ENCODE measurements around the gene G3BP1. TPM values are rescaled to one million over a fixed set of nuclear protein-coding genes. Genes with fewer than 3 reads are reported as not detected.

Gene G3BP1
- total RNA-seq, 1 donor from 2014 or later, result 213 TPM

DNA sequence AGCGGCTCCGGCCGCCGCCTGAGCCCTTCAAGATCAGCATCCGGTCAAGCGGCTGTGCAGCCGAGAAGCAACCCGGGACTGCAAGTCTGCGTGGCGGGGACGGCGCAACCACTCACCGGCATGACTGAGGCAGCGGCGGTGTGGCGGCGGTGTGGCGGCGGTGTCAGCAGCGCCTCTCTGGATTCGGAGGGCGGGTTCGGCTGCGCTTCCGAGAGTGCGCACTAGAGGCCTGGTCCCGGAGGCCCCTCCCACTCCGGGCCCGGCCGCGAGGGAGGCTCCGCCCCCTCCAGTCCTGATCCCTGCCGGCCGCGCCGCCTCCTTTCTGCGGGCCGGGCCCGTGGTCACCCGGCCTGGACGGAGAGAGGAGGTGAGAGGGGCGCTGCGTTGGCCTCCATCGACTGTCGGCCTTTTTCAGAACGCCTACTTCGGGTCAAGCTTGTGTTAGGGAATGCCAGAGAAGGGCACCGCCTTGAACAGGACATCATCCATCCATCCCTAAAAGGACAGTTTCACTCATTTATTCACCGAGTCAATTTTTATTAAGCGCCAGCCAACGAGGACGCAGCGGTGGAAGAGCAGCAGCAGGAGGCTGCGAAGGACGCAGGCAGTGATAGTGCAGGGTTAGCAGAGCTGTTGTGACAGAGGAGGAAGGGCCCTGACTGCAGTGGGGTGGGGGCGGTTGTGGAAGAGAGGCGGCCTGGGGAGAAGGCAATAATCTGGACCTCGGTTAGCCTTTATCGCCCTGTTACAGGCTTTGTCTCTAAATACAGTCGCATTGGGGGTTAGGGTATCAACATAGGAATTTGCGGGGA lies 13.1 kb upstream of the G3BP1 start, which contains the start of gene ATOX1:
Gene ATOX1 (minus strand): TSS at position 202 of the 812 bp plus-strand sequence. CDS start 80 bp downstream, at position 122.
- Mint-ChIP-seq H3K9me3 (ENCODE audit: unreplicated experiment) (no peaks in the 10 kb centered on the region), H3K36me3 (ENCODE audit: low read depth, unreplicated experiment) (peaks cover under 1% of the 10 kb centered on the region), H3K4me3 (ENCODE audit: unreplicated experiment) (peak within 1 kb of the TSS; percentile 92), H3K4me1 (ENCODE audit: unreplicated experiment) (peaks cover 16% of the 10 kb centered on the region), H3K27me3 (ENCODE audit: unreplicated experiment) (peaks cover 1% of the 10 kb centered on the region), H3K27ac (ENCODE audit: unreplicated experiment) (peak within 1 kb of the TSS; percentile 53)
- TF ChIP-seq, protein P1, sequence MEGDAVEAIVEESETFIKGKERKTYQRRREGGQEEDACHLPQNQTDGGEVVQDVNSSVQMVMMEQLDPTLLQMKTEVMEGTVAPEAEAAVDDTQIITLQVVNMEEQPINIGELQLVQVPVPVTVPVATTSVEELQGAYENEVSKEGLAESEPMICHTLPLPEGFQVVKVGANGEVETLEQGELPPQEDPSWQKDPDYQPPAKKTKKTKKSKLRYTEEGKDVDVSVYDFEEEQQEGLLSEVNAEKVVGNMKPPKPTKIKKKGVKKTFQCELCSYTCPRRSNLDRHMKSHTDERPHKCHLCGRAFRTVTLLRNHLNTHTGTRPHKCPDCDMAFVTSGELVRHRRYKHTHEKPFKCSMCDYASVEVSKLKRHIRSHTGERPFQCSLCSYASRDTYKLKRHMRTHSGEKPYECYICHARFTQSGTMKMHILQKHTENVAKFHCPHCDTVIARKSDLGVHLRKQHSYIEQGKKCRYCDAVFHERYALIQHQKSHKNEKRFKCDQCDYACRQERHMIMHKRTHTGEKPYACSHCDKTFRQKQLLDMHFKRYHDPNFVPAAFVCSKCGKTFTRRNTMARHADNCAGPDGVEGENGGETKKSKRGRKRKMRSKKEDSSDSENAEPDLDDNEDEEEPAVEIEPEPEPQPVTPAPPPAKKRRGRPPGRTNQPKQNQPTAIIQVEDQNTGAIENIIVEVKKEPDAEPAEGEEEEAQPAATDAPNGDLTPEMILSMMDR (IDR thresholded peaks at IDR 0.05; ENCODE audit: unreplicated experiment), result no peak
- DNase-seq (ENCODE audit: low spot score), result peak; percentile 96

DNA sequence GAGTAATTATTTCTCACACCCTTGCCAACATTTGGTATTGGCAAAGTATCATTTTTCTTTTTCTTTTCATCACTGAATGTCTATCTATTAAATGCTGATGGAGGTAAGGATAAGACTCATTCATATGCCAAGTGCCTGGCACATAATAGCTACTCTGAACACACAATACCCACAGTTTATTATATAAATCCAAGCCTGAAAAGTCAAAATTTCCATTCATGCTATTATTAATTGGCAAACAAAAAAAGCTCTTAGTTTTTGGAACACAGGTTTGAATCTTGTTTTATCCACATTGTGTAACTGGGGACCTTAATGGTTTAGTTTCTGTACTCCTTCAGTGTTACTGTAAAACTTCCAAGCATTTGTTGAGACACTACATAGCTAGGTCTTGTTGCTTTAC lies 7.0 kb upstream of the G3BP1 start:
- H3K4me3 Mint-ChIP-seq (ENCODE audit: unreplicated experiment), result no peak overlapping the region
- no peak overlapping the region for H3K27ac Mint-ChIP-seq (ENCODE audit: unreplicated experiment)
- no peaks in the 10 kb centered on the region for H3K27me3 Mint-ChIP-seq (ENCODE audit: unreplicated experiment)
- no peak for DNase-seq (ENCODE audit: low spot score)
- H3K36me3 Mint-ChIP-seq (ENCODE audit: low read depth, unreplicated experiment), result no peaks in the 10 kb centered on the region
- TF ChIP-seq, protein P1 (IDR thresholded peaks at IDR 0.05; ENCODE audit: unreplicated experiment), result no peak
- H3K4me1 Mint-ChIP-seq (ENCODE audit: unreplicated experiment), result no peaks in the 10 kb centered on the region
- H3K9me3 Mint-ChIP-seq (ENCODE audit: unreplicated experiment), result no peaks in the 10 kb centered on the region

DNA sequence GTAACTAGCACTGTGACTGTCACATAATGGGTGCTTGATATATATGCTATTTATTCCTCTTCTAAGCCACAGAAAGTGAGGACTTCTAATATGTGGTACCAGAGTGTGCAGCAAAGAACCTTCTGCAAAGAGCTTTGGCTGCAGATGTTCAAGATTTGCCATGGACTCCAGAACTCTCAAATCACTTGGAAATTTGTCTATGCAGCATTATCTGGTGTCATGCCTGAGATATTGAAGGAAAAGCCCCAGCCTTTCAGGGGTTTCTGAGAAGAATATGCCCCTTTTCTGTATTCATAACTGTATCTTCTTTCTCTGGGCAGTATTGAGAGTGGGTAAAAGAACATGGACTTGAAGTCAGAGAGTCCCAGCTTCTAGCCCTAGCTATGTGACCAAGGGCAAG lies 4.8 kb upstream of the G3BP1 start:
- H3K4me3 Mint-ChIP-seq (ENCODE audit: unreplicated experiment), result no peak overlapping the region
- no peak overlapping the region for H3K27ac Mint-ChIP-seq (ENCODE audit: unreplicated experiment)
- H3K9me3 Mint-ChIP-seq (ENCODE audit: unreplicated experiment), result no peaks in the 10 kb centered on the region
- H3K27me3 Mint-ChIP-seq (ENCODE audit: unreplicated experiment), result no peaks in the 10 kb centered on the region
- H3K4me1 Mint-ChIP-seq (ENCODE audit: unreplicated experiment), result peaks cover 4% of the 10 kb centered on the region
- TF ChIP-seq, protein P1 (IDR thresholded peaks at IDR 0.05; ENCODE audit: unreplicated experiment), result no peak
- no peaks in the 10 kb centered on the region for H3K36me3 Mint-ChIP-seq (ENCODE audit: low read depth, unreplicated experiment)
- no peak for DNase-seq (ENCODE audit: low spot score)

DNA sequence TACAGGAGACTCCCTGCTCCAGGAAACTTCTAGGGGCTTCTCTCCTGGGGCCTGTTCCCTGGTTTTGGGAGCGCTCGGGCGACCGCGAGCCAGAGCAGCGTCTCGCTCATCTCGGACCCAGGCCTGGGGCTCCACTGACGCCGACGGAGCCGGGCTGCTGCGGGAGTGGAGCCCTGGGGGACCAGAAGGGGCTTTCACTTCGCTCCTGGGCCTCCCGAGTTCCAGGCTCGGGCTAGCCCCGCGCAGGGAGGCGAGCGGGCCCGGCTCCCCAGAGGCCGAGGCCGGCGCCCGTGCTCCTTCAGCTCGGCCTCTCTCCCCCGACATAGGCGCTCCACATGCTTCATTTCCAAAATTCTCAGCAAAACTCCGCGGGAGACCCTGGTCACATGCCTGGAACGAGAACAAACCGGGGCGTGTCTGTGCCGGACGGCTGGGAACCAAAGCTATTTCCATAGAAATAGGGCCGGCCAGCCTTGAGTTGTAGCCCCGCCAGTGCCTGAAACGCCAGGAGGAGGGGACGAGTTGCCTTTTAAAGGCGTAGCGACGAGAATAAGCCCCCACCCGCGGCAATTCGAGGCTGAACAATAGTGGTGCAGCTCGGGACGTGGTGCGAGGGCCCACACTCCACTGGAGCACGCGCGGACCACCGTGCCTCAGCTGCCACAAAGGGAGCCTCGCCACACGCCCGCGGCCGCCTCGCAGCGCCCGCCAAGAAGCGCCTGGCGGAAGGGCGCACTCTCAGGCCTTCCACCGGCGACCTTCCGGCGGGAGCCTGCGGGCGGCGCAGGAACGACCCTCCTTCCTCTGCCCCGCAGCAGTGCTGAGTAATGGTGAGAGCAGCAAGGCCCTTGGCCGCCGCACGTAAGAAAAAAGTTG lies 1.1 kb upstream of the G3BP1 start:
- DNase-seq (ENCODE audit: low spot score), result peak; percentile 61
- Mint-ChIP-seq H3K4me3 (ENCODE audit: unreplicated experiment) (peak overlapping the region; percentile 85), H3K27me3 (ENCODE audit: unreplicated experiment) (peaks cover 9% of the 10 kb centered on the region), H3K36me3 (ENCODE audit: low read depth, unreplicated experiment) (peaks cover 7% of the 10 kb centered on the region), H3K4me1 (ENCODE audit: unreplicated experiment) (peaks cover 20% of the 10 kb centered on the region), H3K27ac (ENCODE audit: unreplicated experiment) (peak overlapping the region; percentile 95), H3K9me3 (ENCODE audit: unreplicated experiment) (no peaks in the 10 kb centered on the region)
- TF ChIP-seq, protein P1 (IDR thresholded peaks at IDR 0.05; ENCODE audit: unreplicated experiment), result no peak
